HG03520 (cell line): ENCODE measurements around the gene PIEZO1.

Experiments
- ATAC-seq: cut with Tn5 transposase; IDR thresholded peaks from one replicate; pipeline ENCODE4 v1.9.1; 2021; ENCODE audit warnings: mild to moderate bottlenecking, moderate library complexity; ENCODE audit not compliant: unreplicated experiment

PIEZO1 gene

GRCh38 chr16:88723507-88723887 lies 61.5 kb downstream of the PIEZO1 start:
- no peak for ATAC-seq

- no peak for ATAC-seq
These were observed 62.1 kb downstream of the PIEZO1 start for GRCh38 chr16:88722784-88723506.

- no peak for ATAC-seq
These were observed 62.9 kb downstream of the PIEZO1 start for GRCh38 chr16:88721815-88722755.

- no peak for ATAC-seq
These were observed 63.8 kb downstream of the PIEZO1 start for GRCh38 chr16:88721236-88721635.

- no peak for ATAC-seq
These were observed 64.5 kb downstream of the PIEZO1 start for GRCh38 chr16:88720396-88720970.

- no peak for ATAC-seq
These were observed 65.1 kb downstream of the PIEZO1 start for GRCh38 chr16:88719933-88720296.

- ATAC-seq, result no peak
These were observed 65.6 kb downstream of the PIEZO1 start for GRCh38 chr16:88719267-88719932.

GRCh38 chr16:88718178-88718577 lies 66.8 kb downstream of the PIEZO1 start:
- no peak for ATAC-seq

- no peak for ATAC-seq
These were observed 68.4 kb downstream of the PIEZO1 start for GRCh38 chr16:88716601-88717001.

- no peak for ATAC-seq
These were observed 68.8 kb downstream of the PIEZO1 start for GRCh38 chr16:88716201-88716600.

GRCh38 chr16:88715312-88716190 lies 69.5 kb downstream of the PIEZO1 start:
- no peak for ATAC-seq

GRCh38 chr16:88714420-88715302 lies 70.4 kb downstream of the PIEZO1 start:
- no peak for ATAC-seq

- no peak for ATAC-seq
These were observed 71.2 kb downstream of the PIEZO1 start for GRCh38 chr16:88713568-88714419.

GRCh38 chr16:88713054-88713453 lies 72.0 kb downstream of the PIEZO1 start:
- ATAC-seq, result no peak

GRCh38 chr16:88712362-88712979 lies 72.5 kb downstream of the PIEZO1 start:
- ATAC-seq, result no peak

- ATAC-seq, result no peak
These were observed 73.2 kb downstream of the PIEZO1 start for GRCh38 chr16:88711750-88712340.

GRCh38 chr16:88710556-88710955 lies 74.5 kb downstream of the PIEZO1 start:
- no peak for ATAC-seq
